Left renal pelvis (tissue), 4 donors: ENCODE data around the gene CBFA2T3. TPM values are rescaled to one million over a fixed set of nuclear protein-coding genes. Genes with fewer than 3 reads are reported as not detected.

Experiments
- DNase-seq, 4 donors: peaks; one replicate each; pipeline ENCODE4 v3.0.0-alpha.2; 2013; ENCODE audit warnings: low read depth in 4 of 4, low spot score in 3 of 4
- polyA plus RNA-seq, 4 donors: library from polyadenylated mRNA; unstranded; fragments of 120-200 nt; gene quantifications; one replicate each; pipeline ENCODE4 v1.2.1, GENCODE V29; 2013; ENCODE audit not compliant: insufficient read length in 4 of 4

Gene CBFA2T3
- polyA plus RNA-seq, 4 donors: 2.7 to 3.5 (median 3.2) TPM

DNA sequence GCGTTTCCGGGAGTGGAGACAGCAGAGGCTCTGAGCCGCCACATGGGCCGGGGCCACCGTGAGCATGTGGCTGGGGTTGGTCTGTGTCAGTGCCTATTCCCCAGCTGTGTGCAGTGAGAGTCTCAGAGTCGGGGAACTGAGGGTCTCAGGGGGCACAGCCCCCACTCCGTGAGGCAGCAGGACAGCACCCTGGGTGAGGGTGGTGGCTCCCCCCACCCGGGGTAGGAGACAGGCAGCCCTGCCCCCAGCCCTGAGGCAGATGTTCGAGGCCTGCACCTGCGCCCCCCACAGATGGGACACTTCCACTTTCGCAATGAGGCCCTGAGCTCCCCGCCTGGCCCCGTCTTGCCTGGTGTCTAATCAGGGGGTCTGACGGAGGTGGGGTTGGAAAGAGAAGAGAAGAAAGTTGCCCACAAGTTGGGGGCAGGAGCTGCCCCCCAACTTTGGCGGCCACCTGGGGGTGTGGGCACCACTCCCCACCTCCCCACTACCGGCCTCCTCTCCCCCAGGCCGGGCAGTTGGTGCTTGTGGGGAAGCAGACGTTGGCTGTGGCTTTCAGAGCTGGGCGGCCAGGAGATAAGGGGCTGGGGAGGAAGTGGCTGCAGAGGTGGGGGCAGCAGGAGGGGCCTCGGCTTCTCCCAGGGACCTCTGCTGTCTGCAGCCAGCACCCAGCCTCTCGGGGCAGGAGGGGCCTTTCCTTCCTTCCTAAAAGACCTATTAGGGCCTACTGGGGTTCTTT is 1.8 kb upstream of the CBFA2T3 start:
- no peak for DNase-seq

DNA sequence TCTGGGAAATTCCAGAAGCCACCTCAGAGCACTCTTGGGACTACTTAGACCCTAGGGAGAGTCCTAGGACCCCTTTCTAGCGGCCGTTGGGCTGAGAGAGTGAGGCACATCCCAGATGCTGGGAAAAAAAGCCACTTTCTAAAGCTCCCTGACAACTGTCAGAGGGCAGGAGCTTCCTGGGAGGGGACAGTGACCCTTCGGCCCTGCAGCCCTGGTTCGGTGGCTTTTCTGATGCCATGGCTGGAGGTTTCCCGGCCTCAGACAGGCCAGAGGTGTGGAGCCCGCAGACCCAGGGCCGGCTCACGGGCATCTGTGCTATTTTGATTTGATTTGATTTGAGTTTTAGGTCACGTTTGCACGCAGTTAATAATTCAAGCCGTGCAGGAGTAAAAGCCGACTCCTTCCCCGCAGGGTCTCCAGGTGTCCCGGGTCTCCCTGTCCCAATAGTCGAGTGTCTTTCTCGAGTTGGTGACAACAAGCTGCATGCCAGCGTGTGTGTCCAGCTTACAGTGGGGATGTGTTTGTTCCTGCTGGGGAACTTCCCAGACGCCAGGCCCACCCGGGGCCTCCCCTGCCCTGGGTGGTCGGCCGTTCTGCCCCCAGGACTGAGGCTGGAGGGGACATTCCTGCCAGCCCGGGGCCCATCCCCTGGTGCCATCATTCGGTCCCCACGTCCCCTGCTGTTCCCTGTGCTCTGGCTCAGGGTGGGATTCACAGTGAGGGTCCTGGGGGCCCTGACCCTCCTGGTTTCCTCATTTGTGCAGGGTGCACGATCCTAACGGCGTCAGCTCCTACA is 1.0 kb upstream of the CBFA2T3 start:
- DNase-seq: no peak

- DNase-seq: no peak
Observed at GRCh38 chr16:88976366-88977017, 515 bp downstream of the CBFA2T3 start.

DNA sequence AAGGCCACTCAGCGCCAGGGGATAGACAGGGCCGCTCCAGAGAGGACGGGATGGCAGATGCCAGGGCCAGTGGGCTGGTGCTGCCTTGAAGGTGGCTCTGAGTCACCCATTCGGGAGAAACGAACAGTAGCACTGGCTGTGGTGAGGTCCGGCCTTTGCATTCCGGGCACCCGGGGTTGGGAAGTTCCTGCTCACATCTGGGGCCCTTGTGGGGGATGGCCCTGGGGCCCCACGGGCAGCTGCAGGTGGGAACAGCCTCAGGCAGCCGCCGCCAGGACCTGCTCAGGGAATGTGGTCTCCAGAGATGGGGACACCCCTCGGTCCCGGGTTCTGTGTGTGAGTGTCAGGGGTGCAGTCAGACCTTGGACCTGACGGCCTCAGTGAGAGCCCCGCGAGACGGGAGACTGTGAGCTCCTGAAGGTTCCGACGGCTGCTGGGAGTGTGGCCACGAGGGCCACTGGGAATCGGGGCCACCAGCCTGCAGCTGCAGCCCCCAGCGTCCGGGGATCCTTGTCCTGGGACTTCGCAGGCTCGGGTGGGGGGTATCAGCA is 1.4 kb downstream of the CBFA2T3 start:
- DNase-seq: no peak

DNA sequence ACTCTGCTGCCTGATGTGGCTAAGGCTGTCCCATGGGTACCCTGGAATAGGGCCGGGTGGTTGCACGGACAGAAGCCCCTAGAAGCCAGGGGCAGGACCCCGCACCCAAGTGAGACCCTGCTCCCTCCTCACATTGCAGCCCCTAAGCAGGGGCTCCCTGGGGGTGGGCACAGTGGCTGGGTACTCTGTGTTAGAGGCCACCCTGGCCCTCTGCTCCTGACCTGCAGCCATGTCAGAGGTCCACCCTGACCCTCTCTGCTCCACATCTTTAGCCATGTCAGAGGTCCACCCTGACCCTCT is 2.1 kb downstream of the CBFA2T3 start:
- DNase-seq: no peak

GRCh38 chr16:88974080-88974915 is 2.7 kb downstream of the CBFA2T3 start:
- DNase-seq: no peak

- DNase-seq: no peak
Observed at GRCh38 chr16:88973415-88974050, 3.5 kb downstream of the CBFA2T3 start.

DNA sequence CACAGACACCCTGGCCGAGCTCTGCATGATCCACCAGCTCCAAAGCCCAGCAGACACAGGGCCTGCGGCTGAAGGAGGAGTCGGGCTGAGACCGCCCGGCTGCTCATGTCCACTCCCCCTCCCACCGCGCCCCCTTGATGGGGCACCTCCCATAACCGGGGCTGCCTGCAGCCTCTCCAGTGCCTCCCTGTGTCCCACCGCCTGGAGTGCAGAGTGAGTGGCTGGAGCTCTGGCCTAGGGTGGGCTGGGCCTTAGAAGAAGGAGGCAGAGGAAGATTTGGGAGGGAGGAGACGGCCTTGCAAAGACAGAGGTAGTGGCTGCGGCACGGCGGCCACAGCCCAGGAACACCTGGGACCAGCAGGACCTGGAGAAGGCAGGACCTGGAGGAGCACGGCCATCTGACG is 4.0 kb downstream of the CBFA2T3 start:
- no peak for DNase-seq

DNA sequence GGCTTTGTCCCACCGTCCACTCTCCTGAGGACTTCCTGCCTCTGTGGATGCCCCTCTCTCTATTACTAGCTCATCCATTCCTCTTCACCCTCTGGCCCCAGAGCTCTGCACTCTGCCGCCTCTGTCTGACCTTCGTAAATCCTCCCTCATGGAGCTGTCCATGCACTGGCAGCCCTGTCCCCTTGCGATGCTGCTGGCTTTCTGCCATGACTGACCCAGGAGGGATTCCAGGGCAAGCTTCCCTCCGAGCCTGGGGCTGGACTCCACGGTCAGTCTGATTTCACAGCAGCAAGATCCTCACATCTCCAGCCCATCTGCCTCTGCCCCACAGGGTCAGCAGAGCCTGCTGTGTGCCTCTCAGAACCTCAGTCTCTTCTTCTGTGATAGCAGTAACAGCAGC is 4.7 kb downstream of the CBFA2T3 start:
- DNase-seq: no peak

DNA sequence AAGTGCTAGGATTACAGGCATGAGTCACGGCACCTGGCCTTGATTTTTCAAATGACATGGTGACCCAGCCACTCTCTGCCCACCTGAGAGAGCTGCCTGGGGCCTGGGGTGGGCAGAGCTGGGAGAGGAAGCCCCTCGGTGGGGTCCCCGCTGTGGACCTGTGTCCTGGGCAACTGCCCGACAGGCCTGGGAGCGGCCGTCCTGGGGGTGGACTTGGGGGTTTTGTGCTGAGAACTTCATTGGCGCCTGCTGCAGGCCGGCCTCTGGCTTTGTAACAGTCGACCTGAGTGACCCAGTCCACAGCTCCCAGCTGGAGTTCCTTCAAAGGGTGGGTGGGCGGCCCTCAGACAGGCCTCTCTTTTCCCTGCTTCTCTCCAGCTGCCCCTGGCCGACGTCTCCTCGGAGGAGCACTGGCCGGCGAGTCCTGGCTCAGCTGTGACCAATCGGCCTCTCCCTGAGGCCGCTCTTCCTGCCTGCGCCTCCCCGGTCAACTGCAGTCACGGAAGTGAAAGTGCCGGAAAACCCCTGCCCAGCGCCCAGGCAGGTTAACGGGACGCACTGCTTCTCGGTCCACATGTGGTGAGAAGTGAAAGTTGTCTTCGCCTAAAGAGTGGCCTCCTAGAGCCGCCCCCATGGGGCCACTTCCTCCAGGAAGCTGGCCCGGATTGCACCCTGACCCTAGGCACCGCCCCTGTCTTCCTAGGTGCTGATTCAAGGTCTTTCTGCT is 5.5 kb downstream of the CBFA2T3 start:
- DNase-seq: no peak

DNA sequence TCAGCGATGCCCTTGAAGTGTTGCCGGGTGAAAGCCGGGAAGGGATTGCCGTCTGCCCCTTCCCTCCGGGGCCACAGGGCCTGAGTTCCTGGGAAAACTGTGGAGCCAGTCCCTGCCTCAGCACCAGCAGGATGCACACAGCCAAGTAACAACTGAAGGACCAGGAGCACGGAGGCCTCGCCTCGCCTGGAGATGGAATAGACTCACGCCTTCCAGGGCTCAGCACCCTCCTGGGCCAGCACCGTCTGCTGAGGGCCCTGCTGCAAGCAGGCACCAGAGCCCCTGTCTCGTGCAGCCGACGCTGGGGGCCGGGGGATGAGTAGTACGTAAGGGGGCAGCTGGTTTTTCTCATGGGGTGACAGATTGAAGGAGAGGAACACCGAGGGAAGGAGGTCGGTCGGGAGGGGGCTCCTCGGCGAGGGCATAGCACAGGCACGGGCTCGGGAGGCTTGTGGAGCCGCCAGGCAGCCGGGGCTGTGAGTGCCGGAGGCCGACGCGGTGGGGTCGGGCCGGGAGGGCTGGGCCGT is 6.4 kb downstream of the CBFA2T3 start:
- DNase-seq: no peak

DNA sequence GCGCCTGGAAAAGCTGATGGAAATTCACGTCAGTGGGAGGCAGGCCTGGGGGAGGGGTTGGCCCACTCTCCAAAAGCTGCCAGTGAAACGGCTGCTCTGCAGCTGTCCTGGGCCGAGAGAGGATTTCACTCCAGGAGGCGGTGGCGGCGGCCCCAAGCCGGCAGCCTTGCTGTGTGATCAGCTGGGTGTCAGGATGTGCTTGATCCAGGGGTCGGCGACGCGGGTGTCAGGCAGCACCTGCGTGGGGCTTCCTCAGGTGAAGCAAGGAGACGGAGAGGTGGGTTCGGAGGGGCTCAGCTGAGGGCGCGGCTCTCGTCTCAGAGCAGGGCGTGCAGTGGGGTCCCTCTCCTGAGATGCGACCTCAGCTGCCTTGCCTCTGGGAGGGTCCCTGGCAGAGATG is 7.0 kb downstream of the CBFA2T3 start:
- DNase-seq: no peak

GRCh38 chr16:88969361-88969831 is 7.6 kb downstream of the CBFA2T3 start:
- no peak for DNase-seq

GRCh38 chr16:88968589-88969280 is 8.3 kb downstream of the CBFA2T3 start:
- DNase-seq: no peak

DNA sequence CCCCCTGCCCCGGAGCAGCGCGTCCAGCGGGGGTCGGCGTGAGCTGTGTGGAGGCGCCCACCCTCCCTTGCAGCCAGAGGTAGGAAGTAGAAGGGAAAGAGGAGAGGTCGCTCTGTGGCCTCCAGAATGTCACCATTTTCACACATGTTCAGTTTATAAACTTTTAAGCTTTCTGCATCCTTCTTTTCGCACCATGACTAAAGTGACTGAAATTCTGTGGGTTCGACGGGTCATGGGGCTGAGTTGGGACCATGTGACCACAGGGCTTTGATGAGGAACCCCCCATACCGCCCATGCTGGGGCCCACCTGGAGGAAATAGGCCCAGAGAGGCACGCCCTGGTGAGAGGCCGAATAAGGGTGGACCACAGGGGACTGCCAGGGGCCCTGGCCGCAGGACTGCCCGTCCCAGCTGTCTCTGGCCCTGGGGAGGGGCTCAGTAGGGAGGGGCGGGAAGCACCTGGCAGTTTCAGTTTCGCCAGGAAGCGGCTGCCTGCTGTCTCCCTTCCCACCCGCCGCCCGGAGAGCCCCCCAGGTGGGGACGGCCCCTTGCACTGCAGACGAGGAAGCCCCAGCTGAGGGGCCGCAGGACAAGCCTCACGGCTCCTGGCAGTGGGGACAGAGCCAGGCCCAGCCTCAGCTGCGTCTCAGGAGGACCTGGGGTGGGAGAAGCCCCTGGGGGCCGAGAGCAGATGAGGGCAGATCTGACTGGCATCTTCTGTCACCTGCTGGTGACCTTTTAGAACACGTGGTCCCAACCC is 9.0 kb downstream of the CBFA2T3 start:
- no peak for DNase-seq

GRCh38 chr16:88966986-88967829 is 9.8 kb downstream of the CBFA2T3 start:
- no peak for DNase-seq
